ENCODE measurements around the gene LGR4.
"Not testable (repeated sequence)": the region's sequence is repeated elsewhere in the genome, so short reads cannot be mapped to it uniquely, and the experiment has no call there.

- TF ChIP-seq CTCF, POLR2A, EP300 (IDR thresholded peaks at IDR 0.05): not testable (repeated sequence)
Measured at GRCh38 chr11:27321340-27321739, 151.2 kb downstream of the LGR4 start.

Data from tibial nerve (tissue), 4 donors.